Measurements from ENCODE around the gene LCE1E.

LCE1E gene

GRCh38 chr1:152811671-152812070 lies 25.6 kb downstream of the LCE1E start, which contains the start of gene LCE1B:
Gene LCE1B, plus strand, starts transcription at chr1:152811971. Its CDS starts 476 bp downstream, at chr1:152812447.
- H3K36me3 ChIP-seq (ENCODE audit: insufficient read depth, low read length), result no peaks in the 10 kb centered on the region
- no peak within 1 kb of the TSS for H2AFZ ChIP-seq (ENCODE audit: low read length)
- no peaks in the 10 kb centered on the region for H3K9me2 ChIP-seq (replicated peaks; ENCODE audit: low read depth, low read length)
- H3K4me3 ChIP-seq (ENCODE audit: low read length, poor library complexity, severe bottlenecking), result no peak within 1 kb of the TSS
- TF ChIP-seq EZH2phosphoT487 (IDR thresholded peaks at IDR 0.05; ENCODE audit: borderline replicate concordance), result no peak
- no peak for TF ChIP-seq CTCF (conservative IDR thresholded peaks at IDR 0.05; ENCODE audit: low read length)
- no peak within 1 kb of the TSS for H3K9ac ChIP-seq (ENCODE audit: low read depth, low read length, poor library complexity, severe bottlenecking)
- no peaks in the 10 kb centered on the region for H4K20me1 ChIP-seq (ENCODE audit: insufficient read depth, low read length, poor library complexity, severe bottlenecking)
- H3K9me3 ChIP-seq (ENCODE audit: insufficient read depth, low read depth, low read length), result no peaks in the 10 kb centered on the region
- no peaks in the 10 kb centered on the region for H3F3A ChIP-seq (ENCODE audit: low read depth)
- no peaks in the 10 kb centered on the region for H3K4me1 ChIP-seq (ENCODE audit: insufficient read depth, low read length, poor library complexity, severe bottlenecking)
- H3K27me3 ChIP-seq (ENCODE audit: insufficient read depth, low read length, poor library complexity, severe bottlenecking), result no peaks in the 10 kb centered on the region
- no peak within 1 kb of the TSS for H3K4me2 ChIP-seq (ENCODE audit: low read depth, low read length, poor library complexity, severe bottlenecking)
- H3K79me2 ChIP-seq (ENCODE audit: insufficient read depth, low read length), result no peaks in the 10 kb centered on the region

- no peak overlapping the region for H2AFZ ChIP-seq (ENCODE audit: low read length)
- no peaks in the 10 kb centered on the region for H3K9me3 ChIP-seq (ENCODE audit: insufficient read depth, low read depth, low read length)
- H4K20me1 ChIP-seq (ENCODE audit: insufficient read depth, low read length, poor library complexity, severe bottlenecking), result no peaks in the 10 kb centered on the region
- H3K4me3 ChIP-seq (ENCODE audit: low read length, poor library complexity, severe bottlenecking), result no peak overlapping the region
- H3K27me3 ChIP-seq (ENCODE audit: insufficient read depth, low read length, poor library complexity, severe bottlenecking), result no peaks in the 10 kb centered on the region
- no peaks in the 10 kb centered on the region for H3K79me2 ChIP-seq (ENCODE audit: insufficient read depth, low read length)
- TF ChIP-seq CTCF (conservative IDR thresholded peaks at IDR 0.05; ENCODE audit: low read length), result no peak
- TF ChIP-seq EZH2phosphoT487 (IDR thresholded peaks at IDR 0.05; ENCODE audit: borderline replicate concordance), result no peak
- H3K4me2 ChIP-seq (ENCODE audit: low read depth, low read length, poor library complexity, severe bottlenecking), result no peak overlapping the region
- H3K9ac ChIP-seq (ENCODE audit: low read depth, low read length, poor library complexity, severe bottlenecking), result no peak overlapping the region
- no peaks in the 10 kb centered on the region for H3F3A ChIP-seq (ENCODE audit: low read depth)
- H3K9me2 ChIP-seq (replicated peaks; ENCODE audit: low read depth, low read length), result no peaks in the 10 kb centered on the region
- H3K4me1 ChIP-seq (ENCODE audit: insufficient read depth, low read length, poor library complexity, severe bottlenecking), result no peaks in the 10 kb centered on the region
- H3K36me3 ChIP-seq (ENCODE audit: insufficient read depth, low read length), result no peaks in the 10 kb centered on the region
Observed at GRCh38 chr1:152817309-152817708, 31.3 kb downstream of the LCE1E start.

- H3K36me3 ChIP-seq (ENCODE audit: insufficient read depth, low read length), result no peaks in the 10 kb centered on the region
- H4K20me1 ChIP-seq (ENCODE audit: insufficient read depth, low read length, poor library complexity, severe bottlenecking), result no peaks in the 10 kb centered on the region
- no peak overlapping the region for H2AFZ ChIP-seq (ENCODE audit: low read length)
- no peak overlapping the region for H3K9ac ChIP-seq (ENCODE audit: low read depth, low read length, poor library complexity, severe bottlenecking)
- no peak overlapping the region for H3K4me2 ChIP-seq (ENCODE audit: low read depth, low read length, poor library complexity, severe bottlenecking)
- no peak overlapping the region for H3K4me3 ChIP-seq (ENCODE audit: low read length, poor library complexity, severe bottlenecking)
- no peaks in the 10 kb centered on the region for H3K4me1 ChIP-seq (ENCODE audit: insufficient read depth, low read length, poor library complexity, severe bottlenecking)
- H3F3A ChIP-seq (ENCODE audit: low read depth), result no peaks in the 10 kb centered on the region
- no peaks in the 10 kb centered on the region for H3K79me2 ChIP-seq (ENCODE audit: insufficient read depth, low read length)
- TF ChIP-seq EZH2phosphoT487 (IDR thresholded peaks at IDR 0.05; ENCODE audit: borderline replicate concordance) (no peak), CTCF (conservative IDR thresholded peaks at IDR 0.05; ENCODE audit: low read length) (no peak)
- no peaks in the 10 kb centered on the region for H3K9me3 ChIP-seq (ENCODE audit: insufficient read depth, low read depth, low read length)
- no peaks in the 10 kb centered on the region for H3K9me2 ChIP-seq (replicated peaks; ENCODE audit: low read depth, low read length)
- H3K27me3 ChIP-seq (ENCODE audit: insufficient read depth, low read length, poor library complexity, severe bottlenecking), result no peaks in the 10 kb centered on the region
Observed at GRCh38 chr1:152823294-152823693, 37.2 kb downstream of the LCE1E start.

Data from Loucy (cell line).